SK-N-SH treated with all-trans-retinoic acid at 6 μM for 48 hours (cell line): ENCODE results near the gene DNPH1.
A peak's percentile ranks its signal among the peaks of the same experiment; 100 is the strongest.

Source experiments
- ATAC-seq: fragments of 200-7000 bp; cut with Tn5 transposase; 3 replicates; pipeline ENCODE4 v1.9.1; 2020; ENCODE audit warnings: mild to moderate bottlenecking, moderate library complexity
- ARNTL ChIP-seq: fragments of 450-650 bp; formaldehyde crosslinking; IDR thresholded peaks from 2 replicates; pipeline ENCODE4 v1.5.0; 2020; ENCODE audit warnings: low read depth, mild to moderate bottlenecking, moderate library complexity, borderline replicate concordance
- CSDC2 ChIP-seq: fragments of 250-450 bp; sonication (Bioruptor Pico); IDR thresholded peaks from 2 replicates; pipeline ENCODE4 v1.5.0; 2020; ENCODE audit warnings: mild to moderate bottlenecking, moderate library complexity
- ESRRG ChIP-seq: fragments of 250-450 bp; sonication (Bioruptor Pico); IDR thresholded peaks from 2 replicates; pipeline ENCODE4 v1.6.1; 2021; ENCODE audit warnings: mild to moderate bottlenecking
- GLIS3 ChIP-seq: fragments of 250-450 bp; sonication (Bioruptor Pico); IDR thresholded peaks from 2 replicates; pipeline ENCODE4 v1.5.0; 2020; ENCODE audit warnings: mild to moderate bottlenecking, moderate library complexity
- ISL1 ChIP-seq: fragments of 250-450 bp; sonication (Bioruptor Pico); IDR thresholded peaks from 2 replicates; pipeline ENCODE4 v2.1.2; 2022; ENCODE audit warnings: mild to moderate bottlenecking, moderate library complexity
- OSR1 ChIP-seq: fragments of 250-450 bp; sonication (Bioruptor Pico); IDR thresholded peaks from 2 replicates; pipeline ENCODE4 v1.8.0; 2022; ENCODE audit warnings: moderate library complexity, mild to moderate bottlenecking, inconsistent platforms
- PPARA ChIP-seq: fragments of 250-450 bp; sonication (Bioruptor Pico); IDR thresholded peaks from 2 replicates; pipeline ENCODE4 v1.5.0; 2020; ENCODE audit warnings: mild to moderate bottlenecking, borderline replicate concordance
- SNAI2 ChIP-seq: fragments of 250-450 bp; sonication (Bioruptor Pico); IDR thresholded peaks from 2 replicates; pipeline ENCODE4 v1.5.0; 2020; ENCODE audit warnings: mild to moderate bottlenecking, moderate library complexity
- TCF4 ChIP-seq: fragments of 250-450 bp; sonication (Bioruptor Pico); IDR thresholded peaks from 2 replicates; pipeline ENCODE4 v1.8.0; 2021; ENCODE audit warnings: mild to moderate bottlenecking, moderate library complexity, borderline replicate concordance
- TOX ChIP-seq: fragments of 250-450 bp; sonication (Bioruptor Pico); IDR thresholded peaks from 2 replicates; pipeline ENCODE4 v1.8.0; 2021; ENCODE audit warnings: mild to moderate bottlenecking, moderate library complexity, borderline replicate concordance
- TSHZ2 ChIP-seq: fragments of 250-450 bp; sonication (Bioruptor Pico); IDR thresholded peaks from 2 replicates; pipeline ENCODE4 v1.5.0; 2020; ENCODE audit warnings: mild to moderate bottlenecking, moderate library complexity
- ZFP3 ChIP-seq: fragments of 250-450 bp; sonication (Bioruptor Pico); IDR thresholded peaks from 2 replicates; pipeline ENCODE4 v1.5.0; 2020; ENCODE audit warnings: mild to moderate bottlenecking, moderate library complexity
- ZFP30 ChIP-seq: fragments of 450-650 bp; formaldehyde crosslinking; IDR thresholded peaks from 2 replicates; pipeline ENCODE4 v1.5.0; 2022; ENCODE audit warnings: mild to moderate bottlenecking, moderate library complexity
- ZNF565 ChIP-seq: fragments of 450-650 bp; formaldehyde crosslinking; conservative IDR thresholded peaks from 2 replicates; pipeline ENCODE4 v1.5.0; 2020; ENCODE audit warnings: low read depth, mild to moderate bottlenecking, moderate library complexity
- ZNF70 ChIP-seq: fragments of 450-650 bp; formaldehyde crosslinking; IDR thresholded peaks from 2 replicates; pipeline ENCODE4 v1.5.0; 2020; ENCODE audit warnings: mild to moderate bottlenecking, moderate library complexity
- ZNF8 ChIP-seq: fragments of 450-650 bp; formaldehyde crosslinking; IDR thresholded peaks from 2 replicates; pipeline ENCODE4 v1.5.0; 2020; ENCODE audit warnings: mild to moderate bottlenecking, moderate library complexity
- TF ChIP-seq, protein P1 (sequence below): fragments of 250-450 bp; sonication (Bioruptor Pico); IDR thresholded peaks from 2 replicates; pipeline ENCODE4 v1.8.0; 2020; ENCODE audit warnings: mild to moderate bottlenecking, moderate library complexity, borderline replicate concordance
- TF ChIP-seq, protein P2 (sequence below): fragments of 250-450 bp; sonication (Bioruptor Pico); IDR thresholded peaks from 2 replicates; pipeline ENCODE4 v1.8.0; 2021; ENCODE audit warnings: low read depth, mild to moderate bottlenecking, moderate library complexity, borderline replicate concordance
- TF ChIP-seq, protein P3 (sequence below): fragments of 250-450 bp; sonication (Bioruptor Pico); IDR thresholded peaks from 2 replicates; pipeline ENCODE4 v1.5.1; 2020; ENCODE audit warnings: low read depth, mild to moderate bottlenecking, moderate library complexity

Gene DNPH1

DNA sequence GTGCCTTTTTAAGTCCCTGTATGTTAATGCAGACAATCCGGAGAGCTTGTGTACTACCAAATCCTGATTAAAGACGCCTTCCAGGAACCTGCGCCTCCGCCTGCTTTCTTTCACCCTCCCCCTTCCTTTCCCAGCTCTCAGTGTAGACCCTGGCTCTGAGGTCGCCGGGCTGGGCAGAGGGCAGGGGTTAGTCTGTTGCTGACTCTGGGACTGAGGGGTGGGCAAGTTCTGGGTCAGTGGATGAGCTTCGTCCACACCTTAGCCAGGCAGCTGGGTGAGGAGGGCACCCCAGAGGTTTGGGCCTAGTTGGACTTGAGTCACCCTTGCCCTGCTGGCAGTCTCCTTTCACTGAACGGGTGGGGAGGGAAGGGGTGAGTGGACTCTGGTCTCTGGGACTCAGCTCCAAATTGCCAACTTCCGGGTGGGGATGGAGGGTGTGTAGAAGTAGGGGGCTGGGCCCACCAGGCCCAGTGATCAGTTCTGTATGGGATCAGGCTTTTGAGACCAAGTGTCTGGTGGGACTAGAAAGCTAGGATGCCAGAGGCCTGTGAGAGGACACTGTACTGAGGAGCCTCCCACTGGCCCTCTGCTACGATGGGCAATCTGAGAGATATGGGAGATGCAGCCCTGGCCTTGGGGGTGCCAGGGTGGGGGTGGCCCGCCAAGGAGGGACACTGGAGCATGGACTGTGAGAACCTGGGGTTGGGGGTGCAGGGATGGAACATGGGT is 47.5 kb upstream of the DNPH1 start (continued):
- no peak for TF ChIP-seq SNAI2 (CRISPR knock-in tag)
- no peak for TF ChIP-seq ZFP30
- no peak for TF ChIP-seq TSHZ2 (CRISPR knock-in tag)
- TF ChIP-seq ESRRG (CRISPR knock-in tag): no peak
- TF ChIP-seq ZFP3 (CRISPR knock-in tag): no peak

- TF ChIP-seq, protein P1, sequence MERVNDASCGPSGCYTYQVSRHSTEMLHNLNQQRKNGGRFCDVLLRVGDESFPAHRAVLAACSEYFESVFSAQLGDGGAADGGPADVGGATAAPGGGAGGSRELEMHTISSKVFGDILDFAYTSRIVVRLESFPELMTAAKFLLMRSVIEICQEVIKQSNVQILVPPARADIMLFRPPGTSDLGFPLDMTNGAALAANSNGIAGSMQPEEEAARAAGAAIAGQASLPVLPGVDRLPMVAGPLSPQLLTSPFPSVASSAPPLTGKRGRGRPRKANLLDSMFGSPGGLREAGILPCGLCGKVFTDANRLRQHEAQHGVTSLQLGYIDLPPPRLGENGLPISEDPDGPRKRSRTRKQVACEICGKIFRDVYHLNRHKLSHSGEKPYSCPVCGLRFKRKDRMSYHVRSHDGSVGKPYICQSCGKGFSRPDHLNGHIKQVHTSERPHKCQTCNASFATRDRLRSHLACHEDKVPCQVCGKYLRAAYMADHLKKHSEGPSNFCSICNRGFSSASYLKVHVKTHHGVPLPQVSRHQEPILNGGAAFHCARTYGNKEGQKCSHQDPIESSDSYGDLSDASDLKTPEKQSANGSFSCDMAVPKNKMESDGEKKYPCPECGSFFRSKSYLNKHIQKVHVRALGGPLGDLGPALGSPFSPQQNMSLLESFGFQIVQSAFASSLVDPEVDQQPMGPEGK (CRISPR knock-in tag): no peak
- no peak for TF ChIP-seq TSHZ2 (CRISPR knock-in tag)
- TF ChIP-seq ARNTL (CRISPR knock-in tag): no peak
- no peak for TF ChIP-seq GLIS3 (CRISPR knock-in tag)
- TF ChIP-seq OSR1 (CRISPR knock-in tag): no peak
- TF ChIP-seq SNAI2 (CRISPR knock-in tag): no peak
- TF ChIP-seq ZNF565 (CRISPR knock-in tag): no peak
- no peak for TF ChIP-seq PPARA (CRISPR knock-in tag)
- no peak for TF ChIP-seq ESRRG (CRISPR knock-in tag)
- no peak for TF ChIP-seq ZNF8 (CRISPR knock-in tag)
- TF ChIP-seq ZNF70 (CRISPR knock-in tag): no peak
- no peak for TF ChIP-seq ISL1 (CRISPR knock-in tag)
- TF ChIP-seq, protein P2, sequence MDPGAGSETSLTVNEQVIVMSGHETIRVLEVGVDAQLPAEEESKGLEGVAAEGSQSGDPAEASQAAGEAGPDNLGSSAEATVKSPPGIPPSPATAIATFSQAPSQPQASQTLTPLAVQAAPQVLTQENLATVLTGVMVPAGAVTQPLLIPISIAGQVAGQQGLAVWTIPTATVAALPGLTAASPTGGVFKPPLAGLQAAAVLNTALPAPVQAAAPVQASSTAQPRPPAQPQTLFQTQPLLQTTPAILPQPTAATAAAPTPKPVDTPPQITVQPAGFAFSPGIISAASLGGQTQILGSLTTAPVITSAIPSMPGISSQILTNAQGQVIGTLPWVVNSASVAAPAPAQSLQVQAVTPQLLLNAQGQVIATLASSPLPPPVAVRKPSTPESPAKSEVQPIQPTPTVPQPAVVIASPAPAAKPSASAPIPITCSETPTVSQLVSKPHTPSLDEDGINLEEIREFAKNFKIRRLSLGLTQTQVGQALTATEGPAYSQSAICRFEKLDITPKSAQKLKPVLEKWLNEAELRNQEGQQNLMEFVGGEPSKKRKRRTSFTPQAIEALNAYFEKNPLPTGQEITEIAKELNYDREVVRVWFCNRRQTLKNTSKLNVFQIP: no peak
- no peak for TF ChIP-seq ZFP3 (CRISPR knock-in tag)
- ATAC-seq: no peak
These were observed 46.7 kb upstream of the DNPH1 start for GRCh38 chr6:43275801-43276576.

- peak; percentile 37 for ATAC-seq
- TF ChIP-seq SNAI2 (CRISPR knock-in tag) (no peak), TOX (CRISPR knock-in tag) (no peak), CSDC2 (CRISPR knock-in tag) (no peak), TCF4 (CRISPR knock-in tag) (no peak), ZFP3 (CRISPR knock-in tag) (no peak)
- TF ChIP-seq, protein P3, sequence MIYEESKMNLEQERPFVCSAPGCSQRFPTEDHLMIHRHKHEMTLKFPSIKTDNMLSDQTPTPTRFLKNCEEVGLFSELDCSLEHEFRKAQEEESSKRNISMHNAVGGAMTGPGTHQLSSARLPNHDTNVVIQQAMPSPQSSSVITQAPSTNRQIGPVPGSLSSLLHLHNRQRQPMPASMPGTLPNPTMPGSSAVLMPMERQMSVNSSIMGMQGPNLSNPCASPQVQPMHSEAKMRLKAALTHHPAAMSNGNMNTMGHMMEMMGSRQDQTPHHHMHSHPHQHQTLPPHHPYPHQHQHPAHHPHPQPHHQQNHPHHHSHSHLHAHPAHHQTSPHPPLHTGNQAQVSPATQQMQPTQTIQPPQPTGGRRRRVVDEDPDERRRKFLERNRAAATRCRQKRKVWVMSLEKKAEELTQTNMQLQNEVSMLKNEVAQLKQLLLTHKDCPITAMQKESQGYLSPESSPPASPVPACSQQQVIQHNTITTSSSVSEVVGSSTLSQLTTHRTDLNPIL: no peak
These were observed 45.8 kb upstream of the DNPH1 start for GRCh38 chr6:43274916-43275597.
